Left ventricle myocardium inferior (tissue), 1 donor: Measurements from ENCODE around the gene RSAD1. TPM values are rescaled to one million over a fixed set of nuclear protein-coding genes. Genes with fewer than 3 reads are reported as not detected.

Source experiments
- DNase-seq: peaks from one replicate; pipeline ENCODE4 v3.0.0-alpha.2; 2020
- H3K27ac ChIP-seq: fragments of 200-600 bp; replicated peaks from 2 replicates; pipeline ENCODE4 v1.8.0; 2021
- H3K27me3 ChIP-seq: fragments of 200-600 bp; 2 replicates; pipeline ENCODE4 v1.8.0; 2021; ENCODE audit warnings: low read depth
- H3K36me3 ChIP-seq: fragments of 200-600 bp; 2 replicates; pipeline ENCODE4 v1.8.0; 2021
- H3K4me1 ChIP-seq: fragments of 200-600 bp; 2 replicates; pipeline ENCODE4 v1.8.0; 2021
- H3K4me3 ChIP-seq: fragments of 200-600 bp; 2 replicates; pipeline ENCODE4 v1.8.0; 2021; ENCODE audit warnings: mild to moderate bottlenecking, moderate library complexity
- H3K9me3 ChIP-seq: fragments of 200-600 bp; replicated peaks from 2 replicates; pipeline ENCODE4 v1.8.0; 2021
- intact Hi-C: fragments of 100-400 bp; cut with micrococcal nuclease; formaldehyde crosslinking; loops from one replicate; pipeline ENCODE4 v1.11.0; 2022
- total RNA-seq: library from RNA; stranded (reverse); fragmentation: NEBNext Ultra II Directional; extraction: Animal tissue kit (Norgen Biotek cat#: 25700); gene quantifications from one replicate; pipeline ENCODE4 v1.2.1, GENCODE V29; 2021
- TF ChIP-seq, protein P1 (sequence below): fragments of 200-600 bp; IDR thresholded peaks from 2 replicates; pipeline ENCODE4 v1.8.0; 2021; ENCODE audit warnings: antibody characterized with exemption, mild to moderate bottlenecking, borderline replicate concordance
- donor health status: DM: no; HTN: yes; CAD: no; lungs with severe emphysema.

The RSAD1 gene
- total RNA-seq, 1 donor from 2014 or later: 51.7 TPM

DNA sequence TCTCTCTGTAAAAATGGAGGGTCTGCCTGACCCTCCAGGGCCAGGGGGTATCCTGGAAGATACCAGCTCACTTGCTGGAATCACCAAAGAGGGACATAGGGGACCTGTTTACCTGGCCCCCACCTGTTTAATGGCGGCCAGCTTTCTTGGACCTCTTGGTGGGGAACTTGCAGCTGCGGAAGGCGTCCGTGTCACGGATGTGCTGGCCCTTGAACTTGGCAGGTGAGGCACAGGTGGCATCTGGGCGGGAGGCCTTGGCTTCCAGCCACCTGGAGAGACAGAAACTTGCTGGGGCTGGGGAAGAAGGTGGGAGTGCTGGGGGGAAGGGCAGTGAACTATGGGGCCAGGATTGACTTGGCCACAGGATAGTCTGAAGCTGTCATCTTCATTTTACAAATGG lies 13.5 kb upstream of the RSAD1 start:
- Histone ChIP-seq H3K4me3 (no peak overlapping the region), H3K9me3 (no peaks in the 10 kb centered on the region), H3K4me1 (peaks cover 15% of the 10 kb centered on the region), H3K36me3 (no peaks in the 10 kb centered on the region), H3K27ac (no peak overlapping the region), H3K27me3 (peaks cover 32% of the 10 kb centered on the region)
- intact Hi-C loops: no loop called here
- DNase-seq: no peak
- TF ChIP-seq, protein P1, sequence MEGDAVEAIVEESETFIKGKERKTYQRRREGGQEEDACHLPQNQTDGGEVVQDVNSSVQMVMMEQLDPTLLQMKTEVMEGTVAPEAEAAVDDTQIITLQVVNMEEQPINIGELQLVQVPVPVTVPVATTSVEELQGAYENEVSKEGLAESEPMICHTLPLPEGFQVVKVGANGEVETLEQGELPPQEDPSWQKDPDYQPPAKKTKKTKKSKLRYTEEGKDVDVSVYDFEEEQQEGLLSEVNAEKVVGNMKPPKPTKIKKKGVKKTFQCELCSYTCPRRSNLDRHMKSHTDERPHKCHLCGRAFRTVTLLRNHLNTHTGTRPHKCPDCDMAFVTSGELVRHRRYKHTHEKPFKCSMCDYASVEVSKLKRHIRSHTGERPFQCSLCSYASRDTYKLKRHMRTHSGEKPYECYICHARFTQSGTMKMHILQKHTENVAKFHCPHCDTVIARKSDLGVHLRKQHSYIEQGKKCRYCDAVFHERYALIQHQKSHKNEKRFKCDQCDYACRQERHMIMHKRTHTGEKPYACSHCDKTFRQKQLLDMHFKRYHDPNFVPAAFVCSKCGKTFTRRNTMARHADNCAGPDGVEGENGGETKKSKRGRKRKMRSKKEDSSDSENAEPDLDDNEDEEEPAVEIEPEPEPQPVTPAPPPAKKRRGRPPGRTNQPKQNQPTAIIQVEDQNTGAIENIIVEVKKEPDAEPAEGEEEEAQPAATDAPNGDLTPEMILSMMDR: no peak

DNA sequence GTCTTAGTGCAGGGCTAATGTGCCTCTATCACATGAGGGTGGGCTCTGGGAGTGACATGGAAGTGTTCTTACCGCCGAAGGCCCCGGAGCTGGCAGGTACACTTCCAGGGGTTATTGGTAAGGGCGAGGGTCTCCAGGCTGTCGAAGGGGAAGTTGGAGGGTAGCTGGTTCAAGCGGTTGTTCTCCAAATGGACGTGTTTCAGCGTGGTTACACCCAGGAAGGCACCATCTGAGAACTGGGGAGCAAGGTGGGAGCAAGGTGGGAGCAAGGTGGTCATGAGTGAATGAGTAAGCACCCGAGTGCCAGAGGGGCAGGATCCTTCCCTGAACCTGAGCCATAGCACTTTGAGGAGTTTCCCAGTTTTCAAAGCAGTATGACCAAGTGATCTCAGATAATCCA lies 13.0 kb upstream of the RSAD1 start:
- no peak overlapping the region for H3K4me3 ChIP-seq
- peaks cover 32% of the 10 kb centered on the region for H3K27me3 ChIP-seq
- no peak overlapping the region for H3K27ac ChIP-seq
- intact Hi-C loops: no loop called here
- no peaks in the 10 kb centered on the region for H3K36me3 ChIP-seq
- DNase-seq: no peak
- H3K4me1 ChIP-seq: peaks cover 15% of the 10 kb centered on the region
- TF ChIP-seq, protein P1: no peak
- no peaks in the 10 kb centered on the region for H3K9me3 ChIP-seq

DNA sequence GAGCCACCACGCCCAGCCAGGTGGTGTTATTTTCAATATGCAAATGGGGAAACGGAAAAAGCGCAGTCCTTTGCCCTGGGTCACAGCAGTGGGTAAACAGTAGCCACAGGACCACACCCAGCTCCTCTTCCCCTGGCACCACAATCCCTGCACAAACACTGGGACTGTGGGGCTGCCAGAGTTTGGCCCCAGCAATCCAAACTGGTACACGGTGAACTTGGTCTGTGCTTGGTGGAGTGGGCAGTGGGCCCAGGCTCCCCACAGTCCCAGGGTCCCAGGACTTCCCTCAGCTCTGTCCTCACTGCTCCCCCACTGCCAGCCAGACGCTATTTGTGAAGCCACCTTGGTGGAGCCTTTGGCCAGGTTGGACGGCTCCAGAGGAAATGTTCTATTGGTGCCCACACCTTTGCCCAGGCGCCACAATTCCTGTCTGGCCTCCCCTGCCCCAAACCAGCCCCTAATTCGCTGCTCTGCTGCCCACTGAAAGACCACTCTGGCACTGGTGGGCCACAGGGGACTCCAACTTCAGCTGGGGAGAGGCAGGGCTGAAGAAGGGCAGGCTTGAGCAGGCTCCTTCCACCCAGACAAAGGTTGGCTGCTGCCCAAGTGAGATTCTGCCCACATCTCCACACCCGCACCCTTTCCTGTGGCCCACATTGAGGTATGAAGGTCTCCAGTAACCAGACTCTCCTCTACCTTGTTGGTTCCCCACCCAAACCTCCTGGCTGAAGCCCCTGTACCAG lies 12.1 kb upstream of the RSAD1 start:
- H3K27me3 ChIP-seq: peaks cover 32% of the 10 kb centered on the region
- peaks cover 15% of the 10 kb centered on the region for H3K4me1 ChIP-seq
- TF ChIP-seq, protein P1: no peak
- no peak overlapping the region for H3K4me3 ChIP-seq
- no peak for DNase-seq
- H3K36me3 ChIP-seq: no peaks in the 10 kb centered on the region
- no peaks in the 10 kb centered on the region for H3K9me3 ChIP-seq
- intact Hi-C loops: no loop called here
- H3K27ac ChIP-seq: no peak overlapping the region

DNA sequence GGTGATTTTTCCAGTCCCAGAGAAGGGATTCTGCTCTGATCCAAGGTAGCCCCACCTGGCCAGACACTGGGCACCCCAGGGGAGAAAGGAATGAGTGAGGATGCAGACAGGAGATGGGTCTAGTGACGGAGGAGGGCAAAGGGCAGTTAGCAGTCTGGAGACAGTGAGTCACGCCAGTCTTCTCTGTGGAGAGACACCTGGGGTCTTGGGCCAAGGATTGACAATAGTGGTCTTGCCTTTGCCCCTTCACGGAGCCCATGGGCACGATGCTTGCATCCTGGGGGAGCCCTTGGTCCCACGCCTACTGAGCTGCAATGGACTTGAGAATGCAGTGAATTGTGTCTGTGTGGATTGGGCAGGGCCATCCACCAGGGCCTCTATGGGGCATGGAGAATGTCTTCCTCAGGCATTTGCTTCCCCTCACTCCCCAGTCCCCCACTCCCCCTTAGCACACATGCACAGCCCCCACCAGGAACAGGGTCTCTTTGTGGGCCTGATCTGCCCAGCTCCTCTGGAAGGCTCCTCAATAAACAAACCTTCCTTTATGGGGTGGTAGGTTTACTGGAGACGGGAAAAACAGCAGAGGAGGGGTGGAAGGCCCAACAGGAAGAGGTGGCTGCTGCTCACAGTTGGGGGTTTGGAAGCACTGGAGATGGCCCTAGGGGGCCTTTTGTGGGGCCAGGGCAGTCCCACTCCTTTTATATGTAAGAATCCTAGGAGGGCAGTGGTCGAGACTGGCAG lies 11.4 kb upstream of the RSAD1 start:
- no peak for DNase-seq
- TF ChIP-seq, protein P1: no peak
- intact Hi-C loops: no loop called here

DNA sequence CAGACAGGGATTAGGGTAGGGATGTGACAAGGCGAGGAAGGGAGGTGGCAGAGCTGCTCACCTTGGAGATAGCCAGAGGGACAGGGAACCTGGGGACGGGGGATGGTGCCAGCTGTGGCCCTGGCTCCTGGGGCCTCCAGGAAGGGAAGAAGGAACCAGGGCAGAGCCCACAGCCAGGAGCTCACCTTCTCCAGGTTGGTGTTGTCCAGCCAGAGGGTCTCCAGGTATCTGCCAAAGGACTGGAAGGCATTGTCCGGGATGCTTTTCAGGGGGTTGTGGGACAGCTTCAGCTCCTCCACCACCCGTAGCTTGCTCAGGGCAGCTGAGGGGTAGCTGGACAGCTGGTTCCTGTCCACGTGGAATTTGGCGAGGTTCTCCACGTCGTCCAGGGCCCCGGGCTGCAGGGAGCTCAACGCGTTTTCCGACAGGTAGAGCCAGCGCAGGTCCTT lies 10.8 kb upstream of the RSAD1 start:
- intact Hi-C loops: no loop called here
- Histone ChIP-seq H3K27ac (no peak overlapping the region), H3K4me1 (peaks cover 15% of the 10 kb centered on the region), H3K36me3 (no peaks in the 10 kb centered on the region), H3K9me3 (no peaks in the 10 kb centered on the region), H3K27me3 (peaks cover 32% of the 10 kb centered on the region), H3K4me3 (no peak overlapping the region)
- no peak for DNase-seq
- TF ChIP-seq, protein P1: no peak

More for the DNA sequence above, 11.4 kb upstream of the RSAD1 start:
- H3K36me3 ChIP-seq: no peaks in the 10 kb centered on the region
- no peak overlapping the region for H3K27ac ChIP-seq
- no peaks in the 10 kb centered on the region for H3K9me3 ChIP-seq
- H3K4me1 ChIP-seq: peaks cover 15% of the 10 kb centered on the region
- H3K27me3 ChIP-seq: peaks cover 32% of the 10 kb centered on the region
- no peak overlapping the region for H3K4me3 ChIP-seq
